ENCODE data around the gene SIRPA. TPM values are rescaled to one million over a fixed set of nuclear protein-coding genes. Genes with fewer than 3 reads are reported as not detected.

Gene SIRPA
- polyA plus RNA-seq, 1 experiment, result 21.2 TPM

DNA sequence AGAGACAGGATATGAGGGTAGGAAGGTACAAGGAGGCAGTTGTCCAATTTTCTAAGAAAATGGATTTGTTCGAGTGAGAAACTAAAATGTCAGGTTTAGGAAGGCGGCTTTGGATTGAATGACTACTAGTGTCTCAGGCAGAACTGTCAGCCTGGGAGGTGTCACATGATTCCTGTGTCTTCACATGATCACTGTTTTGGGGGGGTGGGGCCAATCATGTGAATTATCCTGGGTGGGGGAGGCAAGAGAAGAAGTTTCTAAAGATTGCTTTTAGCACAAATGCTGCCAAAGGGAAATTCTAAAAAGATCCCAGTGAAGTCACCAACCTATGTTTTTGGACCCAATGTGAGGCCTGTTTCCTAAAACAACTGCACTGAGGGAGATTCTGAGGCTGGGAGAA lies 2.3 kb downstream of the SIRPA start:
- no peaks in the 10 kb centered on the region for H3K27me3 ChIP-seq (ENCODE audit: control insufficient read depth, insufficient read depth, low read length)
- ChIA-PET POLR2A (no interaction called here), CTCF (interaction anchor here (0.7 to 1.1 kb wide), 2 partner anchors 46 to 133 kb away, joined by 3 to 5 read pairs; no protein-coding TSS in a partner anchor)
- DNase-seq (ENCODE audit: low read depth, low spot score), result no peak
- no peaks in the 10 kb centered on the region for H3K9me3 ChIP-seq (ENCODE audit: control insufficient read depth, insufficient read depth, low read length)
- H3K4me3 ChIP-seq (ENCODE audit: low read depth, low read length), result no peak overlapping the region
- TF ChIP-seq, protein P1, sequence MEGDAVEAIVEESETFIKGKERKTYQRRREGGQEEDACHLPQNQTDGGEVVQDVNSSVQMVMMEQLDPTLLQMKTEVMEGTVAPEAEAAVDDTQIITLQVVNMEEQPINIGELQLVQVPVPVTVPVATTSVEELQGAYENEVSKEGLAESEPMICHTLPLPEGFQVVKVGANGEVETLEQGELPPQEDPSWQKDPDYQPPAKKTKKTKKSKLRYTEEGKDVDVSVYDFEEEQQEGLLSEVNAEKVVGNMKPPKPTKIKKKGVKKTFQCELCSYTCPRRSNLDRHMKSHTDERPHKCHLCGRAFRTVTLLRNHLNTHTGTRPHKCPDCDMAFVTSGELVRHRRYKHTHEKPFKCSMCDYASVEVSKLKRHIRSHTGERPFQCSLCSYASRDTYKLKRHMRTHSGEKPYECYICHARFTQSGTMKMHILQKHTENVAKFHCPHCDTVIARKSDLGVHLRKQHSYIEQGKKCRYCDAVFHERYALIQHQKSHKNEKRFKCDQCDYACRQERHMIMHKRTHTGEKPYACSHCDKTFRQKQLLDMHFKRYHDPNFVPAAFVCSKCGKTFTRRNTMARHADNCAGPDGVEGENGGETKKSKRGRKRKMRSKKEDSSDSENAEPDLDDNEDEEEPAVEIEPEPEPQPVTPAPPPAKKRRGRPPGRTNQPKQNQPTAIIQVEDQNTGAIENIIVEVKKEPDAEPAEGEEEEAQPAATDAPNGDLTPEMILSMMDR (IDR thresholded peaks at IDR 0.05; ENCODE audit: low read depth, low read length), result no peak
- no peak overlapping the region for H3K27ac ChIP-seq (ENCODE audit: low read depth, low read length)

DNA sequence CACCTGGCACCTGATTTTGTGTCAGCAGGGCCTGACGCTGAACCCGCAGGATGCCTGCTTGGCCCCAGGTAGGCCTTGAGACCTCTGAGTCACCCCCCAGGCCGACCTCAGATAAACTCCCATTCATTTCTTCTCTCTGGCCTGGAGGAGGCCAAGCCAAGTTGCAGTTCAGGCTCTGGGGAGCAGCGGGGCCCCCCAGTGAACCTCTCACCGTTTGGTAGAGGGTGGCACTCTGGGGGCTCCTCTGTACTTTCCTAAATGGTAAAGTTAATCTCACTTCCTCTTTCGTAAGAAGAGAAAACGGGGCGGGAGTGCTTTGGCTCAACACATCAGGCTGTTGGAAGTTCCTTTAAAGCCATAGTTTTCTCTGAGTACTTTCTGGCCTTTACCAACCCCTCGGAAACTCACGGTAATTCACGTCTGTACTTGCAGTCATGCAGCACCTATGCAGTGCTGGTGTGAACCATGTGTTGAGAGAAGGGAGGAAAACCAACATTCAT lies 2.8 kb downstream of the SIRPA start:
- TF ChIP-seq, protein P1 (IDR thresholded peaks at IDR 0.05; ENCODE audit: low read depth, low read length), result no peak
- no peak for DNase-seq (ENCODE audit: low read depth, low spot score)
- no peak overlapping the region for H3K27ac ChIP-seq (ENCODE audit: low read depth, low read length)
- H3K27me3 ChIP-seq (ENCODE audit: control insufficient read depth, insufficient read depth, low read length), result no peaks in the 10 kb centered on the region
- ChIA-PET CTCF (no interaction called here), POLR2A (no interaction called here)
- no peak overlapping the region; the same call in 1 of the 2 replicates for H3K4me3 ChIP-seq (ENCODE audit: low read depth, low read length)
- no peaks in the 10 kb centered on the region for H3K9me3 ChIP-seq (ENCODE audit: control insufficient read depth, insufficient read depth, low read length)

DNA sequence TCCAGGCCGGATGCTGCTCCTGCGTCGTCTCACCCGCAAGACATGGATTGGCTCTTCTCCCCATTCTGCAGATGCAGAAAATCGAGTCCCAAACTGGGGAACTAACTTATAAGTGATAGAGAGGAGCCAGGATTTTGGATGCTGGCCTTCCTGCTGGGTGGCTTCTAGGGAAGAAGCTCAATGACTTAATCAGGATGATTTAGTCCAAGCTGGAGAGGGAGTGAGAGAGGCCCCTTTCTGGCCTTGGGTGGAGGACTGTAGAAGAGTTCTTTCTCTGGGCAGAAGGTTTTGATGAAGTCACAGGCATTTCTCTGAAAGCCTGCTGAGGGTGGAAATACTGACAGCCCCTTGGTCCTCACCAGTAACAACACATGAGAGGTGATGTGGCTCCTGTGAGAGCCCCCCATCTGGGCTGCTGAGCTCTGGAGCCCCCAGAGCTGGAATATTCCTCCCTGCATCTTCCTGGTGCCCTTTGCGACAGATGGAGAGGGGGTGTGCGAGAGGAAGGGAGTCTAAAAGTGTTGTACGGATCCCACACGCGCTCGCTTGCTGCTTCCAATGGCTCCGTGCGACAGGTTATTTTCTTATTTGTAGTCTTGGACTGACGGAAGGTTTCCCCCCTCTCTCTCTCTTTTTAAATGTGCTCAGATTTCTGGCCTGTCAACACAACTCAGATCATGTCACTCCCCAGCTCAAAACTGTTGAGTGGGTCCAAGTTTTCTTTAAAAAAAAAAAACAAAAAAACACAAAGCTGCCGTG lies 3.5 kb downstream of the SIRPA start:
- no peak for DNase-seq (ENCODE audit: low read depth, low spot score)
- Histone ChIP-seq H3K27ac (ENCODE audit: low read depth, low read length) (no peak overlapping the region), H3K4me3 (ENCODE audit: low read depth, low read length) (no peak overlapping the region), H3K9me3 (ENCODE audit: control insufficient read depth, insufficient read depth, low read length) (no peaks in the 10 kb centered on the region), H3K27me3 (ENCODE audit: control insufficient read depth, insufficient read depth, low read length) (no peaks in the 10 kb centered on the region)
- ChIA-PET POLR2A (no interaction called here), CTCF (interaction anchor here (1.3 to 2.2 kb wide), 4 partner anchors 10 to 122 kb away, joined by 4 to 10 read pairs (median 9); no protein-coding TSS in a partner anchor)
- TF ChIP-seq, protein P1 (IDR thresholded peaks at IDR 0.05; ENCODE audit: low read depth, low read length), result no peak

DNA sequence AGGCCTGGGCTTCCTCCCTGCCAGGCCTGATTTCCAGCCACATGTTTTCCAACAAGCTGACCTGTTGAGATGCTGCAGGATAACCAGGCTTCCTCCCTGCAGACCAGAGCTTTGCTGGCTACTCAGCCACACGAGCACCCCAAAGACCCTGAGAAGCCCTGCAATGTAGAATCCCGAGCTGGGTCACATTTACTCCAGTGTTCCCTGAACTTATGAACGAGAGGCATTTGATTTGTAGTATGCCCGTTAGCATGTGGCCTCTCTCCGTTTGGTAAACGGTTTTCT lies 4.0 kb downstream of the SIRPA start:
- Histone ChIP-seq H3K27ac (ENCODE audit: low read depth, low read length) (no peak overlapping the region), H3K27me3 (ENCODE audit: control insufficient read depth, insufficient read depth, low read length) (no peaks in the 10 kb centered on the region), H3K9me3 (ENCODE audit: control insufficient read depth, insufficient read depth, low read length) (no peaks in the 10 kb centered on the region), H3K4me3 (ENCODE audit: low read depth, low read length) (no peak overlapping the region)
- CTCF ChIA-PET, result interaction anchor here (1.3 to 2.2 kb wide), 4 partner anchors 10 to 122 kb away, joined by 4 to 10 read pairs (median 9); no protein-coding TSS in a partner anchor
- TF ChIP-seq, protein P1 (IDR thresholded peaks at IDR 0.05; ENCODE audit: low read depth, low read length), result no peak
- no peak for DNase-seq (ENCODE audit: low read depth, low spot score)
- POLR2A ChIA-PET, result no interaction called here

DNA sequence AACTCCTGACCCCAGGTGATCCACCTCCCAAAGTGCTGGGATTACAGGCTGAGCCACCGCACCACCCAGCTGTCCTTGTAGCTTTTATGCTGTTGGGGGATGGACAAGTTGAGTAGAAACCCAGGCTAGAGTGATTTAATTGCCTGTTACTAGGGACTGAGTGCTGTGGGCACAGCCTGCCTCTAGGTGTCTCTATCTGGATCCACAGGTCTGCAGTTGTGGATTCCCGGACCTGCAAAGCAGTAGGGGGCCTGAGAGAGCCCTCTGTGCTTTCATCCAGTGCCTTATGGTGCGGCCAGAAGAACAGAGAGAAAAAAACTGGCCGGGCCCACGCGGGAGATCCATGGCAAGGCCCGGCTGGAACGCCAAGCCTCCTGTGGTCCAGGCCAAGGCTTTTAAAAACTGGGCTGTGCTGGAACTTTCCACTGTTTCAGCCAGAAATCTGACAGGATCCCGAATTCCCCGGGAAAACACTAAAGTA lies 5.2 kb downstream of the SIRPA start:
- H3K27ac ChIP-seq (ENCODE audit: low read depth, low read length), result peak overlapping the region; percentile 61
- ChIA-PET POLR2A (no interaction called here), CTCF (interaction anchor here (0.6 to 2.2 kb wide), 14 partner anchors 9 to 274 kb away, joined by 3 to 10 read pairs (median 4); no protein-coding TSS in a partner anchor)

More for the DNA sequence above, 5.2 kb downstream of the SIRPA start:
- DNase-seq (ENCODE audit: low read depth, low spot score), result peak; percentile 60
- no peaks in the 10 kb centered on the region for H3K27me3 ChIP-seq (ENCODE audit: control insufficient read depth, insufficient read depth, low read length)
- H3K4me3 ChIP-seq (ENCODE audit: low read depth, low read length), result no peak overlapping the region
- no peaks in the 10 kb centered on the region for H3K9me3 ChIP-seq (ENCODE audit: control insufficient read depth, insufficient read depth, low read length)
- TF ChIP-seq, protein P1 (IDR thresholded peaks at IDR 0.05; ENCODE audit: low read depth, low read length), result peak; percentile 85
